CD14-positive monocyte (primary cell): ENCODE results near the gene MCF2. TPM values are rescaled to one million over a fixed set of nuclear protein-coding genes. Genes with fewer than 3 reads are reported as not detected.

ENCODE experiments used
- DNase-seq, 3 donors: peaks; one replicate each; pipeline ENCODE4 v3.0.0-alpha.2; 2011 to 2022
- H2AFZ ChIP-seq: 2 replicates; pipeline ENCODE4 v1.6.0; 2012; ENCODE audit warnings: mild to moderate bottlenecking, low read depth, low read length, inconsistent platforms; ENCODE audit not compliant: insufficient read depth, poor library complexity, severe bottlenecking
- H3K27ac ChIP-seq, 2 donors: 1 replicate in 1 of 2; 2 replicates in 1 of 2; pipeline ENCODE4 v1.5.1; 2012 to 2013; ENCODE audit warnings: low read length in 2 of 2, control low read depth in 1 of 2, inconsistent platforms in 1 of 2, low read depth in 1 of 2, mild to moderate bottlenecking in 1 of 2
- H3K27me3 ChIP-seq, 2 donors: one replicate each; pipeline versions ENCODE4 v1.6.0 to v1.6.1; 2011 to 2013; ENCODE audit warnings: low read length in 2 of 2; ENCODE audit not compliant: control insufficient read depth in 2 of 2, insufficient read depth in 2 of 2
- H3K36me3 ChIP-seq, 2 donors: replicated peaks in 1 of 2; 1 replicate in 1 of 2; 2 replicates in 1 of 2; pipeline versions ENCODE4 v1.5.1 to v1.6.1; 2012 to 2013; ENCODE audit warnings: low read length in 2 of 2, control low read depth in 1 of 2, inconsistent platforms in 1 of 2, mild to moderate bottlenecking in 1 of 2; ENCODE audit not compliant: insufficient read depth in 2 of 2, control insufficient read depth in 1 of 2
- H3K4me1 ChIP-seq, 2 donors: 1 replicate in 1 of 2; 2 replicates in 1 of 2; pipeline versions ENCODE4 v1.5.1 to v1.6.1; 2012 to 2013; ENCODE audit warnings: low read length in 2 of 2, control low read depth in 1 of 2, inconsistent platforms in 1 of 2, mild to moderate bottlenecking in 1 of 2, moderate library complexity in 1 of 2; ENCODE audit not compliant: insufficient read depth in 2 of 2, control insufficient read depth in 1 of 2
- H3K4me2 ChIP-seq: replicated peaks from 2 replicates; pipeline ENCODE3; 2012; ENCODE audit warnings: low read length, moderate library complexity, mild to moderate bottlenecking; ENCODE audit not compliant: poor library complexity, severe bottlenecking; ENCODE audit errors: extremely low read depth
- H3K4me3 ChIP-seq, 3 experiments: fragments of 200-600 bp in 1 of 3; sonication (generic) in 1 of 3; replicated peaks in 1 of 3; 1 replicate in 2 of 3; 2 replicates in 1 of 3; pipeline ENCODE4 v1.5.1; 2011 to 2013; ENCODE audit warnings: low read length in 3 of 3, mild to moderate bottlenecking in 3 of 3, control low read depth in 2 of 3, low read depth in 2 of 3, inconsistent platforms in 1 of 3, moderate library complexity in 1 of 3
- H3K79me2 ChIP-seq: 2 replicates; pipeline ENCODE4 v1.6.0; 2012; ENCODE audit warnings: mild to moderate bottlenecking, control low read depth, inconsistent platforms, low read length, moderate library complexity; ENCODE audit not compliant: insufficient read depth
- H3K9ac ChIP-seq: 2 replicates; pipeline ENCODE4 v1.6.0; 2017; ENCODE audit warnings: low read length, mild to moderate bottlenecking; ENCODE audit not compliant: insufficient read depth, poor library complexity, severe bottlenecking
- H3K9me3 ChIP-seq, 2 donors: replicated peaks in 1 of 2; 1 replicate in 1 of 2; 2 replicates in 1 of 2; pipeline versions ENCODE4 v1.5.1 to v1.6.1; 2012 to 2013; ENCODE audit warnings: low read length in 2 of 2, control low read depth in 1 of 2; ENCODE audit not compliant: control insufficient read depth in 1 of 2, insufficient read depth in 1 of 2
- H4K20me1 ChIP-seq: 2 replicates; pipeline ENCODE4 v1.6.0; 2012; ENCODE audit warnings: mild to moderate bottlenecking, low read length, control low read depth, moderate library complexity; ENCODE audit not compliant: insufficient read depth
- H3K27ac Mint-ChIP-seq, 7 donors: one replicate each; pipeline ENCODE4 v1.8.0; 2020; ENCODE audit warnings: mild to moderate bottlenecking in 7 of 7, mixed read lengths in 7 of 7, moderate library complexity in 6 of 7, inconsistent platforms in 2 of 7
- H3K27me3 Mint-ChIP-seq, 3 donors: one replicate each; pipeline ENCODE4 v1.8.0; 2021 to 2022; ENCODE audit warnings: low read depth in 3 of 3, mild to moderate bottlenecking in 3 of 3, mixed read lengths in 3 of 3, moderate library complexity in 3 of 3, inconsistent platforms in 1 of 3
- H3K36me3 Mint-ChIP-seq, 2 donors: one replicate each; pipeline ENCODE4 v1.8.0; 2020; ENCODE audit warnings: mixed read lengths in 2 of 2, inconsistent platforms in 1 of 2, mild to moderate bottlenecking in 1 of 2
- H3K4me1 Mint-ChIP-seq: one replicate; pipeline ENCODE4 v1.8.0; 2020; ENCODE audit warnings: mild to moderate bottlenecking, mixed read lengths
- H3K4me3 Mint-ChIP-seq, 2 donors: one replicate each; pipeline ENCODE4 v1.8.0; 2020; ENCODE audit warnings: mild to moderate bottlenecking in 2 of 2, mixed read lengths in 2 of 2, moderate library complexity in 1 of 2
- H3K9me3 Mint-ChIP-seq, 7 donors: one replicate each; pipeline ENCODE4 v1.8.0; 2020 to 2022; ENCODE audit warnings: mixed read lengths in 7 of 7, mild to moderate bottlenecking in 6 of 7, moderate library complexity in 6 of 7, inconsistent platforms in 2 of 7
- CTCF ChIP-seq: fragments of 200-600 bp; IDR thresholded peaks from one replicate; pipeline ENCODE4 v1.8.0; 2022; ENCODE audit warnings: antibody characterized with exemption, mild to moderate bottlenecking
- WGBS: methylation state at CpG from one replicate; pipeline ENCODE4 v1.1.5; 2013; ENCODE audit warnings: missing lambda C conversion rate; ENCODE audit not compliant: insufficient coverage; 5-methylcytosine and 5-hydroxymethylcytosine counted together
- intact Hi-C, 2 donors: fragments of 100-400 bp; cut with micrococcal nuclease; formaldehyde crosslinking; loops; one replicate each; pipeline versions ENCODE4 v1.15.0 to v1.15.1; 2023
- polyA plus RNA-seq, 3 donors: library from polyadenylated mRNA; depleted of rRNA in 1 of 3; unstranded in 2 of 3; stranded (reverse) in 1 of 3; fragments of 300-500 nt in 2 of 3; fragments of >200 nt in 1 of 3; fragmentation: Illumina TruSeq in 2 of 3; gene quantifications; 1 replicate in 2 of 3; 2 replicates in 1 of 3; pipeline ENCODE4 v1.2.3, GENCODE V29; 2012 to 2021

The MCF2 gene
- polyA plus RNA-seq, 3 donors, result 0.40 TPM; not detected in 2

GRCh38 chrX:139554376-139554775 is 153.6 kb downstream of the MCF2 start:
- no peaks in the 10 kb centered on the region for H3K79me2 ChIP-seq
- intact Hi-C loops, result loop anchor here in 1 of 2 donors (10.0 kb wide), 1 partner anchor 780 kb away; no protein-coding TSS in a partner anchor
- no peaks in the 10 kb centered on the region for H3K27me3 ChIP-seq
- Mint-ChIP-seq H3K9me3 (peaks cover 0 to 3% (median 2%) of the 10 kb centered on the region in 7 donors), H3K4me3 (no peak overlapping the region), H3K36me3 (no peaks in the 10 kb centered on the region), H3K27ac (peak overlapping the region in 4 of 7 donors; percentile 41 to 78 (median 68)), H3K4me1 (peaks cover 30% of the 10 kb centered on the region), H3K27me3 (peaks cover 0 to 2% (median 0%) of the 10 kb centered on the region in 3 donors)
- H3K4me1 ChIP-seq, result peaks cover 25 to 29% of the 10 kb centered on the region in 2 donors
- H3K9me3 ChIP-seq, result no peaks in the 10 kb centered on the region
- peak overlapping the region; percentile 51 for H3K4me2 ChIP-seq
- peak in 2 of 3 donors; percentile 3 to 4 for DNase-seq
- H3K27ac ChIP-seq, result peak overlapping the region in 1 of 2 donors; percentile 32
- no peak overlapping the region for H3K9ac ChIP-seq
- no peaks in the 10 kb centered on the region for H3K36me3 ChIP-seq
- TF ChIP-seq CTCF, result no peak
- no peaks in the 10 kb centered on the region for H4K20me1 ChIP-seq
- no peak overlapping the region for H2AFZ ChIP-seq
- H3K4me3 ChIP-seq, result peak overlapping the region in 1 of 3 experiments; percentile 41

GRCh38 chrX:139544591-139544990 is 163.4 kb downstream of the MCF2 start:
- Mint-ChIP-seq H3K4me1 (no peaks in the 10 kb centered on the region), H3K36me3 (no peaks in the 10 kb centered on the region), H3K9me3 (no peaks in the 10 kb centered on the region), H3K27ac (peak overlapping the region in 1 of 7 donors; percentile 79), H3K27me3 (no peaks in the 10 kb centered on the region), H3K4me3 (no peak overlapping the region)
- Histone ChIP-seq H3K4me2 (no peak overlapping the region), H3K27ac (no peak overlapping the region), H3K79me2 (no peaks in the 10 kb centered on the region), H4K20me1 (no peaks in the 10 kb centered on the region), H3K9ac (no peak overlapping the region), H3K4me1 (no peaks in the 10 kb centered on the region), H3K9me3 (no peaks in the 10 kb centered on the region), H3K36me3 (no peaks in the 10 kb centered on the region), H3K4me3 (no peak overlapping the region), H3K27me3 (no peaks in the 10 kb centered on the region), H2AFZ (no peak overlapping the region)
- no CpG with 5 or more reads among the region's 3 CpGs for WGBS
- no peak for TF ChIP-seq CTCF
- intact Hi-C loops, result no loop called here
- DNase-seq, result no peak
